CD4-positive, alpha-beta T cell (primary cell): ENCODE measurements around the gene ADAMTS18. TPM values are rescaled to one million over a fixed set of nuclear protein-coding genes. Genes with fewer than 3 reads are reported as not detected.
"Not testable (repeated sequence)": the region's sequence is repeated elsewhere in the genome, so short reads cannot be mapped to it uniquely, and the experiment has no call there.

ENCODE experiments used
- ATAC-seq: fragments of 200-7000 bp; cut with Tn5 transposase; one replicate; pipeline ENCODE4 v1.10.0; 2022; ENCODE audit warnings: mild to moderate bottlenecking; ENCODE audit not compliant: poor library complexity
- CTCF ChIA-PET: fragments of 350-600 bp; sonication (Branson Sonifier 250); formaldehyde crosslinking; loops from one replicate; lab custom pipeline; 2021; ENCODE audit warnings: antibody characterized with exemption, inconsistent platforms; lab: Charles Lee
- POLR2A ChIA-PET: fragments of 350-600 bp; sonication (Branson Sonifier 250); formaldehyde crosslinking; loops from one replicate; lab custom pipeline; 2021; ENCODE audit warnings: antibody characterized with exemption, inconsistent platforms; lab: Charles Lee
- DNase-seq, 14 experiments: peaks; one replicate each; pipeline ENCODE4 v3.0.0-alpha.2; 2013 to 2020; ENCODE audit warnings: mixed read lengths in 2 of 14
- H3K27ac ChIP-seq, 2 donors: one replicate each; pipeline versions ENCODE4 v1.5.1 to v1.7.0; 2013; ENCODE audit warnings: low read length in 2 of 2, low read depth in 1 of 2, mild to moderate bottlenecking in 1 of 2
- H3K27me3 ChIP-seq, 2 experiments: 1 replicate in 1 of 2; 2 replicates in 1 of 2; pipeline versions ENCODE4 v1.6.1 to v1.7.0; 2013; ENCODE audit warnings: low read length in 2 of 2, control low read depth in 1 of 2, mild to moderate bottlenecking in 1 of 2, moderate library complexity in 1 of 2; ENCODE audit not compliant: insufficient read depth in 2 of 2, control insufficient read depth in 1 of 2
- H3K36me3 ChIP-seq: one replicate; pipeline ENCODE4 v1.6.1; 2013; ENCODE audit warnings: low read length, control low read depth; ENCODE audit not compliant: insufficient read depth
- H3K4me1 ChIP-seq: one replicate; pipeline ENCODE4 v1.6.1; 2013; ENCODE audit warnings: low read length, control low read depth; ENCODE audit not compliant: insufficient read depth
- H3K4me3 ChIP-seq: one replicate; pipeline ENCODE4 v1.5.1; 2013; ENCODE audit warnings: mild to moderate bottlenecking, low read length, moderate library complexity
- H3K9me3 ChIP-seq, 2 experiments: 1 replicate in 1 of 2; 2 replicates in 1 of 2; pipeline versions ENCODE4 v1.6.1 to v1.7.0; 2013; ENCODE audit warnings: low read length in 2 of 2, mild to moderate bottlenecking in 2 of 2, control low read depth in 1 of 2, moderate library complexity in 1 of 2; ENCODE audit not compliant: control insufficient read depth in 1 of 2, insufficient read depth in 1 of 2
- H3K27ac Mint-ChIP-seq: one replicate; pipeline ENCODE4 v1.8.0; 2020; ENCODE audit warnings: mixed read lengths
- H3K27me3 Mint-ChIP-seq: one replicate; pipeline ENCODE4 v1.8.0; 2021; ENCODE audit warnings: mixed read lengths
- H3K36me3 Mint-ChIP-seq: one replicate; pipeline ENCODE4 v1.8.0; 2021; ENCODE audit warnings: low read depth, mixed read lengths
- H3K4me1 Mint-ChIP-seq: one replicate; pipeline ENCODE4 v1.8.0; 2021; ENCODE audit warnings: low read depth, mixed read lengths
- H3K4me3 Mint-ChIP-seq: one replicate; pipeline ENCODE4 v1.8.0; 2020; ENCODE audit warnings: mild to moderate bottlenecking, mixed read lengths
- H3K9me3 Mint-ChIP-seq: one replicate; pipeline ENCODE4 v1.8.0; 2020; ENCODE audit warnings: mixed read lengths
- CTCF ChIP-seq: fragments of 200-600 bp; IDR thresholded peaks from one replicate; pipeline ENCODE4 v1.8.0; 2022; ENCODE audit warnings: antibody characterized with exemption, mild to moderate bottlenecking
- intact Hi-C, 2 experiments: fragments of 100-400 bp; cut with DNase I in 1 of 2; cut with micrococcal nuclease in 1 of 2; formaldehyde crosslinking; loops; one replicate each; pipeline versions ENCODE4 v1.15.1 to v1.9.0; 2023 to 2025; cut with DNase I, micrococcal nuclease
- total RNA-seq, 174 experiments: library from RNA in 2 of 174; stranded (reverse) in 2 of 174; gene quantifications; one replicate each; pipeline ENCODE4 v1.2.3 and lab custom pipeline; 2021 to 2026

ADAMTS18 gene
- total RNA-seq, 2 experiments from 2014 or later = not detected

- Histone ChIP-seq H3K36me3 (no peaks in the 10 kb centered on the region), H3K9me3 (no peaks in the 10 kb centered on the region), H3K27ac (no peak overlapping the region), H3K4me3 (no peak overlapping the region), H3K4me1 (no peaks in the 10 kb centered on the region), H3K27me3 (peaks cover 0 to 3% of the 10 kb centered on the region in 2 experiments)
- TF ChIP-seq CTCF = no peak
- intact Hi-C loops = no loop called here
- Mint-ChIP-seq H3K4me3 (no peak overlapping the region), H3K27me3 (peaks cover 5% of the 10 kb centered on the region), H3K36me3 (no peaks in the 10 kb centered on the region), H3K27ac (no peak overlapping the region), H3K4me1 (no peaks in the 10 kb centered on the region), H3K9me3 (no peaks in the 10 kb centered on the region)
- no peak for DNase-seq
- no peak for ATAC-seq
- POLR2A ChIA-PET = no interaction called here
- CTCF ChIA-PET = no interaction called here
Observed at GRCh38 chr16:77288222-77288621, 146.6 kb downstream of the ADAMTS18 start.

GRCh38 chr16:77285676-77286075 is 149.2 kb downstream of the ADAMTS18 start:
- DNase-seq (no peak), ATAC-seq (no peak)
- Mint-ChIP-seq H3K4me3 (no peak overlapping the region), H3K36me3 (no peaks in the 10 kb centered on the region), H3K9me3 (no peaks in the 10 kb centered on the region), H3K27me3 (peaks cover 5% of the 10 kb centered on the region), H3K27ac (no peak overlapping the region), H3K4me1 (no peaks in the 10 kb centered on the region)
- Histone ChIP-seq H3K27ac (no peak overlapping the region), H3K4me1 (no peaks in the 10 kb centered on the region), H3K27me3 (peaks cover 0 to 3% of the 10 kb centered on the region in 2 experiments), H3K4me3 (no peak overlapping the region), H3K36me3 (no peaks in the 10 kb centered on the region), H3K9me3 (no peaks in the 10 kb centered on the region)
- ChIA-PET POLR2A (no interaction called here), CTCF (no interaction called here)
- no peak for TF ChIP-seq CTCF
- intact Hi-C loops = no loop called here

GRCh38 chr16:77282345-77282744 is 152.5 kb downstream of the ADAMTS18 start:
- POLR2A ChIA-PET = no interaction called here
- H3K27ac Mint-ChIP-seq = no peak overlapping the region
- no peak for DNase-seq
- no peak for TF ChIP-seq CTCF
- no peak for ATAC-seq
- peaks cover 0 to 3% of the 10 kb centered on the region in 2 experiments for H3K27me3 ChIP-seq
- H3K4me1 Mint-ChIP-seq = no peaks in the 10 kb centered on the region
- H3K27ac ChIP-seq = no peak overlapping the region
- H3K36me3 ChIP-seq = no peaks in the 10 kb centered on the region
- no peak overlapping the region for H3K4me3 Mint-ChIP-seq
- CTCF ChIA-PET = interaction anchor here (0.6 kb wide), 1 partner anchor 286 kb away, joined by 3 read pairs; no protein-coding TSS in a partner anchor
- no peaks in the 10 kb centered on the region for H3K36me3 Mint-ChIP-seq
- H3K9me3 ChIP-seq = no peaks in the 10 kb centered on the region
- no peaks in the 10 kb centered on the region for H3K4me1 ChIP-seq
- no peak overlapping the region for H3K4me3 ChIP-seq
- intact Hi-C loops = no loop called here
- H3K9me3 Mint-ChIP-seq = no peaks in the 10 kb centered on the region
- H3K27me3 Mint-ChIP-seq = peaks cover 5% of the 10 kb centered on the region

- intact Hi-C loops, CTCF ChIA-PET, H3K4me3 ChIP-seq, H3K4me1 Mint-ChIP-seq, H3K4me3 Mint-ChIP-seq, H3K27ac ChIP-seq, DNase-seq, H3K9me3 Mint-ChIP-seq, H3K36me3 ChIP-seq, H3K4me1 ChIP-seq, H3K27ac Mint-ChIP-seq, POLR2A ChIA-PET, H3K36me3 Mint-ChIP-seq, H3K27me3 Mint-ChIP-seq, H3K9me3 ChIP-seq, ATAC-seq, H3K27me3 ChIP-seq: not testable (repeated sequence)
Observed at GRCh38 chr16:77279316-77279715, 155.5 kb downstream of the ADAMTS18 start.
